ENCODE measurements around the gene PDZRN4. TPM values are rescaled to one million over a fixed set of nuclear protein-coding genes. Genes with fewer than 3 reads are reported as not detected.
A peak's percentile ranks its signal among the peaks of the same experiment; 100 is the strongest.
"Not testable (repeated sequence)": the region's sequence is repeated elsewhere in the genome, so short reads cannot be mapped to it uniquely, and the experiment has no call there.

Gene PDZRN4
- total RNA-seq (2014; rRNA removed; shearing (Covaris generic)): not detected in 2 replicates

- no peak for DNase-seq (ENCODE audit: low spot score)
- in situ Hi-C loops (cut with HindIII; ENCODE audit: low sequenced_read_pairs): no loop called here
Measured at GRCh38 chr12:41188058-41188840, at the start of gene PDZRN4. Gene PDZRN4 (plus strand): TSS chr12:41188320.

GRCh38 chr12:41140117-41140516 lies 48.0 kb upstream of the PDZRN4 start:
- in situ Hi-C loops (cut with HindIII; ENCODE audit: low sequenced_read_pairs): no loop called here
- no peak for DNase-seq (ENCODE audit: low spot score)

- DNase-seq (ENCODE audit: low spot score): no peak
- in situ Hi-C loops (cut with HindIII; ENCODE audit: low sequenced_read_pairs): no loop called here
Measured at GRCh38 chr12:41141104-41141503, 47.0 kb upstream of the PDZRN4 start.

GRCh38 chr12:41142376-41142775 lies 45.7 kb upstream of the PDZRN4 start:
- no peak for DNase-seq (ENCODE audit: low spot score)
- in situ Hi-C loops (cut with HindIII; ENCODE audit: low sequenced_read_pairs): no loop called here

GRCh38 chr12:41151793-41152192 lies 36.3 kb upstream of the PDZRN4 start:
- no peak for DNase-seq (ENCODE audit: low spot score)
- in situ Hi-C loops (cut with HindIII; ENCODE audit: low sequenced_read_pairs): no loop called here

GRCh38 chr12:41162461-41162860 lies 25.7 kb upstream of the PDZRN4 start:
- in situ Hi-C loops (cut with HindIII; ENCODE audit: low sequenced_read_pairs): no loop called here
- DNase-seq (ENCODE audit: low spot score): no peak

GRCh38 chr12:41167701-41168100 lies 20.4 kb upstream of the PDZRN4 start:
- DNase-seq (ENCODE audit: low spot score): no peak
- in situ Hi-C loops (cut with HindIII; ENCODE audit: low sequenced_read_pairs): no loop called here

- in situ Hi-C loops (cut with HindIII; ENCODE audit: low sequenced_read_pairs): no loop called here
- no peak for DNase-seq (ENCODE audit: low spot score)
Measured at GRCh38 chr12:41174602-41175001, 13.5 kb upstream of the PDZRN4 start.

- DNase-seq (ENCODE audit: low spot score); in situ Hi-C loops (cut with HindIII; ENCODE audit: low sequenced_read_pairs): not testable (repeated sequence)
Measured at GRCh38 chr12:41179507-41179906, 8.6 kb upstream of the PDZRN4 start.

GRCh38 chr12:41184864-41185263 lies 3.3 kb upstream of the PDZRN4 start:
- in situ Hi-C loops (cut with HindIII; ENCODE audit: low sequenced_read_pairs): no loop called here
- no peak for DNase-seq (ENCODE audit: low spot score)

- DNase-seq (ENCODE audit: low spot score): no peak
- in situ Hi-C loops (cut with HindIII; ENCODE audit: low sequenced_read_pairs): no loop called here
Measured at GRCh38 chr12:41186026-41186425, 2.1 kb upstream of the PDZRN4 start.

- DNase-seq (ENCODE audit: low spot score): no peak
- in situ Hi-C loops (cut with HindIII; ENCODE audit: low sequenced_read_pairs): no loop called here
Measured at GRCh38 chr12:41188841-41189394, 798 bp downstream of the PDZRN4 start.

- DNase-seq (ENCODE audit: low spot score): no peak
- in situ Hi-C loops (cut with HindIII; ENCODE audit: low sequenced_read_pairs): no loop called here
Measured at GRCh38 chr12:41189395-41190251, 1.5 kb downstream of the PDZRN4 start.

- peak; percentile 23 for DNase-seq (ENCODE audit: low spot score)
- in situ Hi-C loops (cut with HindIII; ENCODE audit: low sequenced_read_pairs): no loop called here
Measured at GRCh38 chr12:41190338-41190737, 2.2 kb downstream of the PDZRN4 start.

- DNase-seq (ENCODE audit: low spot score); in situ Hi-C loops (cut with HindIII; ENCODE audit: low sequenced_read_pairs): not testable (repeated sequence)
Measured at GRCh38 chr12:41191549-41191948, 3.4 kb downstream of the PDZRN4 start.

GRCh38 chr12:41193311-41193710 lies 5.2 kb downstream of the PDZRN4 start:
- in situ Hi-C loops (cut with HindIII; ENCODE audit: low sequenced_read_pairs): no loop called here

GRCh38 chr12:41202051-41202450 lies 13.9 kb downstream of the PDZRN4 start:
- in situ Hi-C loops (cut with HindIII; ENCODE audit: low sequenced_read_pairs): no loop called here
- DNase-seq (ENCODE audit: low spot score): no peak

More at GRCh38 chr12:41193311-41193710, 5.2 kb downstream of the PDZRN4 start:
- no peak for DNase-seq (ENCODE audit: low spot score)

- no peak for DNase-seq (ENCODE audit: low spot score)
- in situ Hi-C loops (cut with HindIII; ENCODE audit: low sequenced_read_pairs): no loop called here
Measured at GRCh38 chr12:41205070-41205709, 17.1 kb downstream of the PDZRN4 start.

GRCh38 chr12:41206298-41206697 lies 18.2 kb downstream of the PDZRN4 start:
- in situ Hi-C loops (cut with HindIII; ENCODE audit: low sequenced_read_pairs): no loop called here
- DNase-seq (ENCODE audit: low spot score): no peak
